H9 (cell line): Measurements from ENCODE around the gene NKAIN2. TPM values are rescaled to one million over a fixed set of nuclear protein-coding genes. Genes with fewer than 3 reads are reported as not detected.

ENCODE experiments used
- DNase-seq: peaks from one replicate; pipeline ENCODE4 v3.0.0-alpha.2; 2017
- H2AFZ ChIP-seq: one replicate; pipeline ENCODE4 v1.6.1; 2013; ENCODE audit warnings: mild to moderate bottlenecking, low read length, control low read depth, moderate library complexity
- H2AK5ac ChIP-seq: 2 replicates; pipeline ENCODE4 v1.6.1; 2013; ENCODE audit warnings: low read length, control low read depth, mixed read lengths; ENCODE audit not compliant: insufficient read length
- H2BK120ac ChIP-seq: one replicate; pipeline ENCODE4 v1.6.1; 2013; ENCODE audit warnings: low read depth, mild to moderate bottlenecking, low read length, control low read depth, inconsistent platforms; ENCODE audit not compliant: poor library complexity, severe bottlenecking
- H2BK12ac ChIP-seq: 2 replicates; pipeline ENCODE4 v1.6.1; 2013; ENCODE audit warnings: low read length, control low read depth, mixed read lengths, low read depth; ENCODE audit not compliant: insufficient read length
- H2BK15ac ChIP-seq: 2 replicates; pipeline ENCODE4 v1.6.1; 2013; ENCODE audit warnings: low read depth, low read length, control low read depth
- H2BK20ac ChIP-seq: one replicate; pipeline ENCODE4 v1.6.1; 2013; ENCODE audit warnings: low read depth, mild to moderate bottlenecking, low read length, control low read depth, inconsistent platforms; ENCODE audit not compliant: poor library complexity, severe bottlenecking
- H2BK5ac ChIP-seq: 2 replicates; pipeline ENCODE4 v1.6.1; 2013; ENCODE audit warnings: low read length, control low read depth, mixed read lengths; ENCODE audit not compliant: insufficient read length
- H3K14ac ChIP-seq: 2 replicates; pipeline ENCODE4 v1.6.1; 2013; ENCODE audit warnings: low read length, control low read depth; ENCODE audit not compliant: insufficient read depth
- H3K18ac ChIP-seq: 2 replicates; pipeline ENCODE4 v1.6.1; 2013; ENCODE audit warnings: low read depth, mild to moderate bottlenecking, mixed read lengths, low read length, control low read depth; ENCODE audit not compliant: insufficient read length
- H3K23ac ChIP-seq: 2 replicates; pipeline ENCODE4 v1.6.1; 2013; ENCODE audit warnings: low read length, control low read depth, mixed read lengths, low read depth; ENCODE audit not compliant: insufficient read length
- H3K23me2 ChIP-seq: 2 replicates; pipeline ENCODE4 v1.6.1; 2013; ENCODE audit warnings: low read depth, mild to moderate bottlenecking, mixed read lengths, low read length, control low read depth; ENCODE audit not compliant: insufficient read length, poor library complexity, severe bottlenecking
- H3K27ac ChIP-seq: 2 replicates; pipeline ENCODE4 v1.5.1; 2013; ENCODE audit warnings: low read length, control low read depth, mixed read lengths, low read depth; ENCODE audit not compliant: insufficient read length
- H3K27me3 ChIP-seq: 2 replicates; pipeline ENCODE4 v1.6.1; 2013; ENCODE audit warnings: low read length, control low read depth, inconsistent platforms; ENCODE audit not compliant: insufficient read depth
- H3K4ac ChIP-seq: 2 replicates; pipeline ENCODE4 v1.6.1; 2013; ENCODE audit warnings: low read depth, mild to moderate bottlenecking, control low read depth, inconsistent platforms, low read length, moderate library complexity
- H3K4me1 ChIP-seq: 2 replicates; pipeline ENCODE4 v1.6.1; 2013; ENCODE audit warnings: low read length, control low read depth, inconsistent platforms; ENCODE audit not compliant: insufficient read depth
- H3K4me2 ChIP-seq: 2 replicates; pipeline ENCODE4 v1.6.1; 2013; ENCODE audit warnings: low read length, control low read depth, mixed read lengths; ENCODE audit not compliant: insufficient read length, insufficient read depth
- H3K56ac ChIP-seq: 2 replicates; pipeline ENCODE4 v1.6.1; 2013; ENCODE audit warnings: low read depth, mild to moderate bottlenecking, mixed read lengths, low read length, control low read depth; ENCODE audit not compliant: insufficient read length
- H3K79me1 ChIP-seq: 2 replicates; pipeline ENCODE4 v1.6.1; 2013; ENCODE audit warnings: low read depth, mild to moderate bottlenecking, moderate library complexity, low read length, control low read depth, inconsistent platforms; ENCODE audit not compliant: insufficient read depth, poor library complexity, severe bottlenecking
- H3K79me2 ChIP-seq: 2 replicates; pipeline ENCODE4 v1.6.1; 2013; ENCODE audit warnings: low read length, control low read depth, inconsistent platforms; ENCODE audit not compliant: insufficient read depth
- H3K9ac ChIP-seq: 2 replicates; pipeline ENCODE4 v1.6.1; 2013; ENCODE audit warnings: low read length, control low read depth, mixed read lengths; ENCODE audit not compliant: insufficient read length; ENCODE audit errors: extremely low read depth
- H3K9me3 ChIP-seq: one replicate; pipeline ENCODE4 v1.6.1; 2013; ENCODE audit warnings: low read depth, low read length, inconsistent platforms; ENCODE audit not compliant: control insufficient read depth
- H3T11ph ChIP-seq: one replicate; pipeline ENCODE4 v1.6.1; 2013; ENCODE audit warnings: mild to moderate bottlenecking, low read length, control low read depth, inconsistent platforms
- H4K20me1 ChIP-seq: one replicate; pipeline ENCODE4 v1.6.1; 2013; ENCODE audit not compliant: control insufficient read depth, insufficient read length, insufficient read depth
- H4K5ac ChIP-seq: 2 replicates; pipeline ENCODE4 v1.6.1; 2013; ENCODE audit warnings: low read depth, mild to moderate bottlenecking, mixed read lengths, low read length, control low read depth; ENCODE audit not compliant: insufficient read length
- H4K8ac ChIP-seq: replicated peaks from 2 replicates; pipeline ENCODE4 v1.6.1; 2013; ENCODE audit warnings: low read length, control low read depth, mixed read lengths, low read depth; ENCODE audit not compliant: insufficient read length
- H4K91ac ChIP-seq: 2 replicates; pipeline ENCODE4 v1.6.1; 2013; ENCODE audit warnings: low read depth, mild to moderate bottlenecking, moderate library complexity, mixed read lengths, low read length, control low read depth; ENCODE audit not compliant: insufficient read length
- H3K27ac Mint-ChIP-seq, 3 experiments: 2 replicates in 2 of 3; 3 replicates in 1 of 3; pipeline ENCODE4 v1.8.0; 2020 to 2021; ENCODE audit warnings: mixed read lengths in 3 of 3, mild to moderate bottlenecking in 1 of 3, moderate library complexity in 1 of 3
- H3K27me3 Mint-ChIP-seq: 2 replicates; pipeline ENCODE4 v1.8.0; 2021; ENCODE audit warnings: low read depth, mild to moderate bottlenecking, moderate library complexity, mixed read lengths
- H3K36me3 Mint-ChIP-seq, 3 experiments: 2 replicates in 2 of 3; 3 replicates in 1 of 3; pipeline ENCODE4 v1.8.0; 2020 to 2021; ENCODE audit warnings: low read depth in 3 of 3, mixed read lengths in 3 of 3; ENCODE audit not compliant: insufficient read depth in 1 of 3
- H3K4me1 Mint-ChIP-seq, 2 experiments: 2 replicates each; pipeline ENCODE4 v1.8.0; 2020; ENCODE audit warnings: mixed read lengths in 2 of 2
- H3K4me3 Mint-ChIP-seq, 2 experiments: 2 replicates in 1 of 2; 3 replicates in 1 of 2; pipeline ENCODE4 v1.8.0; 2020 to 2021; ENCODE audit warnings: mild to moderate bottlenecking in 2 of 2, mixed read lengths in 2 of 2, moderate library complexity in 1 of 2
- H3K9me3 Mint-ChIP-seq, 2 experiments: 2 replicates in 1 of 2; 3 replicates in 1 of 2; pipeline ENCODE4 v1.8.0; 2020; ENCODE audit warnings: mild to moderate bottlenecking in 2 of 2, mixed read lengths in 2 of 2, moderate library complexity in 1 of 2
- CTCF ChIP-seq: fragments of 200-600 bp; sonication (generic); conservative IDR thresholded peaks from 3 replicates; pipeline ENCODE4 v1.8.0; 2021; ENCODE audit warnings: antibody characterized with exemption, mild to moderate bottlenecking
- WGBS: extraction: QIAGEN DNeasy Blood & Tissue Kit; methylation state at CpG from one replicate; pipeline ENCODE4 v1.1.7; 2013; ENCODE audit warnings: missing lambda C conversion rate, low lambda C conversion rate, mixed read lengths; ENCODE audit not compliant: insufficient read length; ENCODE audit errors: extremely low coverage; 5-methylcytosine and 5-hydroxymethylcytosine counted together
- total RNA-seq: library from RNA; stranded (reverse); gene quantifications from 2 replicates; pipeline ENCODE4 v1.2.1, GENCODE V29; 2021

NKAIN2 gene
- total RNA-seq, 1 experiment from 2014 or later: 0.17 TPM

- DNase-seq: no peak
- H2AK5ac ChIP-seq: no peak overlapping the region
- H3K27ac ChIP-seq: no peak overlapping the region
- H2BK12ac ChIP-seq: no peak overlapping the region
- Mint-ChIP-seq H3K4me3 (no peak overlapping the region), H3K9me3 (no peaks in the 10 kb centered on the region), H3K27me3 (peaks cover 10% of the 10 kb centered on the region), H3K27ac (no peak overlapping the region; a peak in 1 of 7 replicates), H3K4me1 (peaks cover 8 to 13% of the 10 kb centered on the region in 2 experiments; a peak in 3 of 4 replicates), H3K36me3 (no peaks in the 10 kb centered on the region)
- H3K18ac ChIP-seq: no peak overlapping the region
- no peak overlapping the region for H3K14ac ChIP-seq
- no peaks in the 10 kb centered on the region for H4K20me1 ChIP-seq
- no peak overlapping the region for H2BK120ac ChIP-seq
- no peak overlapping the region for H4K8ac ChIP-seq
- no peak overlapping the region for H2BK15ac ChIP-seq
- H4K5ac ChIP-seq: no peak overlapping the region
- H3K23ac ChIP-seq: no peak overlapping the region
- no peaks in the 10 kb centered on the region for H3K79me1 ChIP-seq
- H2BK20ac ChIP-seq: no peak overlapping the region
- no peaks in the 10 kb centered on the region for H3K23me2 ChIP-seq
- H2BK5ac ChIP-seq: no peak overlapping the region
- no peak overlapping the region for H3K56ac ChIP-seq
- H3K9ac ChIP-seq: no peak overlapping the region
- no peak overlapping the region for H3K4ac ChIP-seq
- H4K91ac ChIP-seq: no peak overlapping the region
- no CpG with 5 or more reads among the region's 7 CpGs for WGBS
- H2AFZ ChIP-seq: no peak overlapping the region
- H3K4me1 ChIP-seq: no peaks in the 10 kb centered on the region
- no peak overlapping the region for H3K4me2 ChIP-seq
- H3T11ph ChIP-seq: no peak overlapping the region
- TF ChIP-seq CTCF: no peak
- H3K27me3 ChIP-seq: no peaks in the 10 kb centered on the region
- H3K9me3 ChIP-seq: no peaks in the 10 kb centered on the region
- no peaks in the 10 kb centered on the region for H3K79me2 ChIP-seq
These were observed 223.7 kb downstream of the NKAIN2 start for GRCh38 chr6:124027392-124027791.
